ENCODE measurements around the gene TIMM44.

Gene TIMM44, protein sequence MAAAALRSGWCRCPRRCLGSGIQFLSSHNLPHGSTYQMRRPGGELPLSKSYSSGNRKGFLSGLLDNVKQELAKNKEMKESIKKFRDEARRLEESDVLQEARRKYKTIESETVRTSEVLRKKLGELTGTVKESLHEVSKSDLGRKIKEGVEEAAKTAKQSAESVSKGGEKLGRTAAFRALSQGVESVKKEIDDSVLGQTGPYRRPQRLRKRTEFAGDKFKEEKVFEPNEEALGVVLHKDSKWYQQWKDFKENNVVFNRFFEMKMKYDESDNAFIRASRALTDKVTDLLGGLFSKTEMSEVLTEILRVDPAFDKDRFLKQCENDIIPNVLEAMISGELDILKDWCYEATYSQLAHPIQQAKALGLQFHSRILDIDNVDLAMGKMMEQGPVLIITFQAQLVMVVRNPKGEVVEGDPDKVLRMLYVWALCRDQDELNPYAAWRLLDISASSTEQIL

DNA sequence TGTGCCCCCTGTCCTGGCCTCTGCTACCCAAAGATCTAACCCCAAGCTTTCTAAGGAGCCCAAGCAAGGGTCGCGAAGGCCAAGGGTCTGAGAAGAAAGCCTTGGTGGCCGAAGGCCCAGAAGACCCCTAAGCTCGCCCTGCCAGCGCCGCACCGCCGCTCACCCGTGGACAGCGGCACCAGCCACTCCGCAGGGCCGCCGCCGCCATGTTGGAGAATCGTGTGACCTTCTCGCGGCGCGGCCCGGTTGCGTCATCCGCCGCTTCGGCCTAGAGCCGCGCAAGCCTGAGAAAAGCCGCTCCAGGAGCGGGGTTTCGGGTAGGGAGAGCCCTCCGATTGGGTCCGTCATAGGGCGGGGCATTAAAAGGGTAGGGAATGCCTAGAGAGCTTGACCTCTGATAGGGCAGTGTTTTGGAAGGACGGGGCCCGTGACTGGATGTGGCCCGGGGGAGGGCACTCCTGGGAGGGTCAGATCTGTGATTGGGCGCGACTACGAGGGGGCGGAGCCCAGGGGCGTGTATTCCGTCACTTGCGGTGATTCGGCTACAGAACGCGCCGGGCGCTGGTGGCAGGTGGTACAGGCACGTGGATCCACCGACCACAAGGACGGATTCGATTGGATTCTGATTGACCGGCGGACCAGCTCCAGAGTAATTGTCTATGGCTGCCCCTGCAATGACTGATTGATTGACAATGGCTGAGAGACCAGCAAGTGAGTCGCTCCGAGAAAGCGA is at the start of gene TIMM44:
Gene TIMM44 (minus strand): TSS at position 223 of the 733 bp plus-strand sequence. CDS start 15 bp downstream, at position 208.
- peak; percentile 100 for DNase-seq

DNA sequence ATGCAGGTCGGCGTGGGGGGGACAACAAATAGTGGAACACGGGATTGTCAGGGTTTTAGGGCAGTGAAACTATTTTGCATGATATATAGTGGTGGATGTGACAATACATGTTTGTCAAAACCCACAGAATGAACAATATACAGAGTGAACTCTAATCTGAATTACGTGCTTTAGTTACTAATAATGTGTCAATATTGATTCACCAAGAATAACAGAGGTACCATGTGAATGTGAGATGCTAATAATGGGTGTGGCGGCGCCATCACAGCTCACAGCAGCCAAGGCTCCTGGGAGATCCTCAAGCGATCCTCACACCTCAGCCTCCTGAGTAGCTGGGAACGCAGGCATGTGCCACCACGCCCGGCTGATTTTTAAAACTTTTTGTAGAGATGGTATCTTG is 49.1 kb upstream of the TIMM44 start:
- no peak for DNase-seq

DNA sequence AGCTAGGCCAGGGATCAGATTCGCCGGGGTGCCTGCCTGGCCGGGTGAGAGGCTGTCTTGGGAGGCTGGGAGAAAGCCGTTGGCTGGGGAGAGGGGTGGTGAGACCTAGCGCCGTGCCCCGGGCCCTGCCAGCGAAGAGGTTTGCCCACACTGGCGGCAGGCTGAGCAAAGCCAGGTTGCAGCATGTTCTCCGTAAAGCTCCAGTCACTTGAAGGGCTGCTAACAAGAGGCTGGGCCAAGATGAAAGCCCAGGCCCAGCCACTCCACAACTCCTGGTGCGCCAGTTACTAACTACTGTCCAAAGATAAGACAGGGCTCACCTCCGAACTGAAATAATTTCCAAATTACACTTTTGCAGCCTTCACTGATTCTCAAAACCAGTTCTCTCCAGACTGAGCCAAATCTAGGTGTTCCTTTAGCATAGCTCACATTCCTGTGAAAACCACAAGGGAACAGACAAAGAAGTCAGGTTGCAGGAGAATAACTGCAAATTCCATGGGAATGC is 45.7 kb upstream of the TIMM44 start:
- DNase-seq: no peak

DNA sequence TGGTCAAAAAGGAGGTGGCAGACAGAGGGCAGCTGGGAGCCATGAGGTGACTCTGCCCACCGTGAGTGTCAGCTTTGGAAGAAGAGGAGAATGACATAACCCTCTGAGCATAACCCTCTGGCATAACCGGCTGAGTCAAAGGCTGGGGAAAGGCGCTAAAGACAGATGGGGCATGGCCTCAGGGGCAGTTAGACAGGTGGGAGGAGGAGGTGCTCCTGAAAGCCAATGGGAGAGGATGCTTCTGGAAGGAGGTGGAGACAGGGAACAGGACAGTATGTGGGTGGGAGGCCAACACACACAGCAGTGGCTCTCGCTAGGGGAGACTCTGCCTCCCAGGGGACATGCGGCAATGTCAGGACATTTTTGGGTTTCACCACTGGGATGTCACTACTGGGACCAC is 44.8 kb upstream of the TIMM44 start:
- DNase-seq: no peak

DNA sequence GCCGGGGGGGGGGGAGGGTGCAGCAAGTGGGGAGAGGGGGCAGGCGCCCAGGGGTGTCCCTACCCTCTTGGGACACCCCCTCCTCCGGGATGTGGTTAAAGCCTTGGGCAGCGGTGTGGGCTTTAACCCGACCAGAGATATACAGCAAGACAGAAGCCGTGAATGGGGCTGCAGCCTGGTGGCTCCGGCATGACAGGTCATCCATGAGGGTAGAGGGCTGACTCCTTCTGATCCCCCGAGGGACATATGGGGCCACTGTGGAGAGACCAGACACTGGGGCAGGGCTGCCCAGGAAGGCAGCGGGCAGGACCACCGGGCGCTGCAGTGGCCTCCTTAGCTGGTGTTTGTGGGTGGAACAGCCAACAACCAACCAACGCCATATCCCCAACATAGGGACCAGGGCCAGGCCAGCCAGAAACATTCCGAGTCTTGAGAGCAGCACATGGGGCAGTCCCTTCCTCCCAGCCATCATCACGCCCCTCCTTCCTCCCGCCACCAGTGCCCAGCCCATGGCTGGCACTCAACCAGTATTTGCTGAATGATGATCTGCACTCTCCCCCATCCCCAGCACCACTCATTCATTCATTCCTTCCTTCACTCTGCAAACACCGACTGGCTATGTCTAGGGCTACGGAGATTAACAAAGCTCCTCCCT is 43.8 kb upstream of the TIMM44 start:
- no peak for DNase-seq

DNA sequence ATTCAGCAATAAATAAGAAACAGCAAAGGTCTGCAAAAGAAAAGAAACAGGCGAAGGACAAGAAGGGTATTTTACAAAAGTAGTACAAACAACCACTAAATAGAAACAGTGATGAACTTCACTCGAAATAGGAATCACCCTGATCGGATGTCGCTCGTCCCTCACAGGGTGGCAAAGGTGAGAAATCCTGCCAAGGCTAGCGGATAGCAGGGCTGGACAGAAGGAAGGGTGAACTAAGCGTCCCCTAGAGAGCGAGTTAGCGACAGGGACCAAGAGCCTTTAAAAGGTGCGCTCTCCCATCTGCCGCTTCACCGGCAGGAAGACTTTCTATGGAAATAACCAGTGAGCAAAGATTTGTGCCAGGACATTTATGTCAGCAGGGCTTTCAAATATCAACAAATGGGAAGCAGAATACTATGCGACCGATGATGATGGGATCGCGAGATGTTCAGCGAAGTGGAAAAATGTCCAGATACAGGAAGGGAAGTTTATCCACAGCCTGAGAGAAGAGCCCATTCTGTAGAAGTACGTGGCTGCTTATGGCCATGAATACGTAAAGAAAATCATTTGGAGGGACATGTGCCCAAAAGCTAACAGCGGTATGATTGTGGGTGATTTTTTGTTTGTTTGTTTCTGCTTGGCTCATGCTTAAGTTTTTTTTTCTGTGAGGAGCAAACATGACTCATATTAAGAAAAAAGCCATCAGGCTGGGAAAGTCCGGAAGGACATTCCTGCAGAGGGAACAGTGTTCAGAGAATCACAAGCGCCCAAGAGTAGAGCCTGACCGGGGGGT is 43.1 kb upstream of the TIMM44 start:
- DNase-seq: no peak

DNA sequence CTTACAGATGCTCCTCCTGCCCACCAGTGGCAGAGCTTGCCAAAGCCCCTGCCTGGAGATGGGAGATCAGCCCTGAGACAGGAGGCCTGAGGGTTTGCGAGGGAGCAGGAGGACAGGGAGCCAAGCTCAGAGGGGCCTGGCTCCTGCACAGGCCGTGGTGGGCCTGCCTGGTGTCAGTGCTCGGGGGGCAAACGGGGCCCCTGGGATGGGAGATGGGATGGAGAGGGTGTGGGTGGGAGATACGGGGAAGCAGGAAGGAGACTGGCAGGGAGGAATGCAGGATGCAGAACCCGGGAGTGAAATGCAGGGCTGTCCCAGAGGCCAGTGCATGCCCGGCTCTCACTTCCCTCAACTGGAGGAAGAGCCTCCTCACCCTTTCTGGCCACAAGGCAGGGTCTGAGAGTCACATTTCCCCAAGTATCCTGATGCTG is 42.0 kb upstream of the TIMM44 start:
- no peak for DNase-seq

DNA sequence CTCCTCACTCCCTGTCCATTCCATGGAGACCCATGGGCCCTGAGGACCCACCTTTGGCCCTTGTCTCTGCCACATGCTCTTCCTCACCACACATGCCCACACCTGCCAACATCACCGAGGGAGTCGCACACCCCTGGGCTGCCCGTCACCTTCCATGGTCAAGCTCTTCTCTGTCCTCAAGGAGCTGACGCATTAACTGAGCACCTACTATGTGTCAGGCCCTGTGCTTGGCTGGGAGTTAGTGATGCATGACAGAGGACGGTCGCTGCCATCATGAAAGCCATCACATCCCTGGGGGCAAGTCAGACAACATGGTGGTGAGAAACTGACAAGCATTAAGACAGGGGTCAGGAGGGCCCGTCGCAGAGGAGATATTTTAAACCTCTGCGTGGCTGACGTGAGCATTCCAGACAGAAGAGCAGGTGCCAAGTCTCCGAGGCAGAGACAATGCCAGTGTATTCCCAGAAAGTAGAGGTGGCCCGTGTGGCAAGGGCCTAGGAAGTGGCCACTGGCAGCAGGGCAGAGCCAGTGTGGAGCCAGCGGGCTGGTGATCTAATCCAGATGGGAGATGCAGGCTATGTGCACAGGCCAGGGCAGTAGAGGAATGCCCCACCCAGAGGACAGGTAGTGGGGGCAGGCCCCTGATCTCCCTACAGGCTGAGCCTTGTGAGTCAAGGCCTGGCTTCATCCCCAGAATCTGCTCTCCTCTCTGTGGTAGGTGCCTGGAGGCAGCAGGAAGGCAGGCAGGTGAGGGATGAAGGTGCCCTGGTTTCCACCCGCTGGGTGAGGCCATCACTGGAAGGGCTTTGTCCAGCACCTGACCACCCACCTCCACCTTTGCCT is 40.8 kb upstream of the TIMM44 start:
- no peak for DNase-seq

DNA sequence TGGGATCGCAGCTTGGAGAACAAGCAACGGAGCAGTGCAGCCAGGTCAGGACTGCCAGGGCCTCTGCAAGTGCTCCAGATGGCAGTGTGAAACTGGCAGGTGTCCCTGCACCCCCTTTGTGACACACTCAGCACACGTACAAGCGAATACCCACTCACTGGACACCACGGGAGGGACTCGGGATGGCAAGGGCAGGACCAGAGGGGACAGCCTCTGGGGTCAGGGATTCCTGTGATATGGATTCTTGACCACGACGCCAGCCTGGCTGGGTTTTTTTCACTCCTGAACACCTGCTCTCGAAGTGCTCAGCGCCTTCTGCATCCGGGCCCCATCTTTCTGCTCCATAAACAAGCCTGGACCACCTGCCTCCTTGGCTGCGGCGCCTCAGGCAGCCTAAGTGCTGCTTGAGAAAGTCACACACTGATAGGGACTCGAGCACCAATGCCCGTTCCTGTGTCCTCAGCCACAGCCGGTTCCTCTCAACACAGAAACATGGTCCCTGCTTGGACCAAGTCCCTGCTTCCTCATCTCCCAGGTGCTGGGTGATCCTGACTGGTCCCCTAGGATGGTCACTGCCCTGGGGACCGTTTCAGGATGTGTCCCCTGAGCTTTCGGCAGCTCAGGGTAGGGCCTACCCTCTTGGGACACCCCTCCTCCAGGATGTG is 40.0 kb upstream of the TIMM44 start:
- DNase-seq: no peak

DNA sequence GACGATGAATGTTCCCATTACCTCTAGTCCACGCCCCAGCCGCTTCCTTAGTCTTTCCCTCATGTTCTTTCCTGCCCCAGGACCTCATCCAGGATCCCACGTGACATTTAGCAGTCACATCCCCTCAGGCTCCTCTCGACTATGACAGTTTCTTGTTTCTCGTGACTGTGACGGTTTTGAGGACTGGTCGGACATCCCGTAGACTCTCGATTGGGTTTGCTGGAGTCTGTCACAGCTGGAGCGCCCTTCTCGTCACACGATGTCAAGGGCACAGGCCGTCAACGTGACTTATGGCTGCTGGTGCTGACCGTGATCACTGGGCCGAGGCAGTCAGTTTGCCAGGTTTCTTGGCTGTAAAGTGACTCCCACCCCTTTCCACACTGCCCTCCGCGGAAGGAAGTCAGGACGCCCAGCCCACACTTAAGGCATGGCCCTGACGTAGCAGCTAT is 39.2 kb upstream of the TIMM44 start:
- DNase-seq: no peak

DNA sequence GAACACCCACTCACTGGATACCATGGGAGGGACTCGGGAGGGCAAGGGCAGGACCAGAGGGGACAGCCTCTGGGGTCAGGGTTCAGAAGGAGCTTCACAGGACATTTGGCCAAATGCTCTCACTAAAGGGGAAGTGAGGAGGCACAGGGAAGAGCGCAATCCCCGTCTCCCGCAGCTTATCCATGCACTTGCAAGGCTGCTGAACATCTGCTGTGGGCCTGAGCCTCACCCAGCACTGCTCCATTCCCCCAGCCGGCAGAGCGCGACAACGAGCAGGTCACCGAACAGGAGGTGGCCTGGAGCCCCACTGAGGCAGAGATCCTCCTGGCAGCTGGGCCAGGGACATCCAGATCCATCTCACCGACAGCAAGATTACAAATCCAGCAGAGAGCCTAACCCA is 38.6 kb upstream of the TIMM44 start:
- DNase-seq: no peak

DNA sequence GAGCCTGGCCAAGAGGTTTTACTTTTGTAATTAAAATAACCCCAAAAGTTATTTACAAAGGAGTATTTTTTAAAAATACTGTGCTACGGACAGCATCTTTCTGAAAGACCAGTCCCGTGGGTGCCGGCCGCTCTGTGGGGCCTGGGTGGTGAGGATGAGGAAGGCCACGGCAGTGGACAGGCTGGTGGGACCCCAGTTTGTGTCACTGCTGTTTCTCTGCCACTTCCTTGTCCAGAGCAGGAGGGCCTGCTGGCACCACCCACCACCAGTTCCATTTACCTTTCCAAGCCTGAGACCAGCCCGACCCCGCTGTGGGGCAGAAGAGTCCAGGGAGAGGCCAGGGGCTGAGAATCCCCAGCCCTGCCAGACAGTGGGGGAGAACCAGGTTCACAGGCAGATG is 38.2 kb upstream of the TIMM44 start:
- DNase-seq: no peak

DNA sequence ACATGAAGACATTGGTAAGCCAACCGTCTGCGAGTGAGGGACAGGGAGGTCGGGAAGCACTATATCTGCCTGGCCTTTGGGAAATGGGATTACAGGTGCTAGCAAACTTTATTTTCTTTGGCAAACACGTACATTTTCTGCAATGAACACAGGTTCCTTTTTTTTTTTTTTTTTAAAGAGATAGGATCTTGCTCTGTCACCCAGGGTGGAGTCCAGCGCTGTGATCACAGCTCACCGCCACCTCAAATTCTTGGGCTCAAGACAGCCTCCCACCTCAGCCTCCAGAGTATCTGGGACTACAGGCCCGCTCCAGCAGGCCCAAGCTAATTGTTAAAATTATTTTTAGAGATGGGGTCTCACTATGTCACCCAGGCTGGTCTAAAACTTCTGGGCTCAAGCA is 37.7 kb upstream of the TIMM44 start:
- peak; percentile 40 for DNase-seq

DNA sequence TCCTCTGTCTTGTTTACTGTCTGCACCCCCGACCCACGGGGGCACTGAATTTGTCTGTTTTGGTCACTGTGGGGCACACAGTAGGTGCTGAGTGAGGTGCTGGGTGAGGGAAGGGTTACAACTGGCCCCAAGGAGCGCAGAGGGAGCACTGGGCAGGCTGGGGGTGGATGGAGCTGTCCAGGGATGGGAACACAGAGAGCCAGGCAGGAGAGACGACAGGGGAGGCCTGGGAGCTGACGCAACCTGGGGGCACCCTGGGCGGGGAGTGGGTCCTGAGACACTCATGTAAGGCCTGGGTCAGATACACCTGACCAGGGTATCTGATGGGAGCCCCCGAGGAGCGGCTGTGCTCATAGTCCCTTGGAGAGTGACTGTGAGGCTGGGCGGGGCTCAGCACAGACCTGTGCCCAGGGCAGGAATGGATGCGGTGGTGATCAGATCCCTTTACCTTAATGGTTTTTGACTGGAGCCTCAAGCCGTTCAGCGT is 37.2 kb upstream of the TIMM44 start:
- no peak for DNase-seq

DNA sequence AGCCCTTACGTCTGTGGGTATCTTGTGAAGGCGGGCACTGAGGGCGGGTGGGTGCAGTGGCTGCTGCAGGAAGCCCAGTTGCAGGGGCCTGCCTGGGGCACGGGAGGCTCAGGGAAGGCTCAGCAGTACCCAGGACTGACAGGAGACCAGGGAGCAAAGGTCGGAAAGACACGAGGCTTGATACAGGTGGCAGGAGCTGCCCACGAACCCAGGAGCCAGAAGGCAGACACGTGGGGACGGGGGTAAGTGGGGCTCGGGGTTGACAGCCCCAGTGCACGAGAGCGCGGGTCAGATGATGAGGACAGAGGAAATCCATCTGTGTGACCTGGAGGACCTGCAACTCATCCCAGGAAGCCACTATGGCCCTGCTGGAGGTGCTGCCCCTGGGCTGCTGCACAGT is 36.7 kb upstream of the TIMM44 start:
- DNase-seq: no peak

DNA sequence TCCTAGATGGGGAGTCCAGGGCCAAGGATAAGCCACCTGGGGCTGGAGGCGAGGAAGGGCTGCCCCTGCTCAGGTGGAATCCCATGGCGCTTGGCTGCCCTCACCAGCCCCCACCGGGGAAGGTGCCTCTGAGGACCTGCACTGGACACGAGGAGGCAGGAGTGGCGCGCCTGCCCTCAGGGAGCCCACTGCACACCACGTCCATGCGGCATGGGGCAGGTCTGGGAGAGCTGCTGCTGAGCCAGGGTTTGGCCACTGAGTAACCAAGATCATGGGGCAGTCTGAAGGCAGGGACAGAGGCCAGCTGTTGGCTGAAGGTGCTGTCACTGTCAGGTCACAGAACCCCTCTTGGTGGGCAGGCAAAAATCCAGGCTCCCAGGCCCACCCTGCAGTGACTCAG is 36.1 kb upstream of the TIMM44 start:
- no peak for DNase-seq

DNA sequence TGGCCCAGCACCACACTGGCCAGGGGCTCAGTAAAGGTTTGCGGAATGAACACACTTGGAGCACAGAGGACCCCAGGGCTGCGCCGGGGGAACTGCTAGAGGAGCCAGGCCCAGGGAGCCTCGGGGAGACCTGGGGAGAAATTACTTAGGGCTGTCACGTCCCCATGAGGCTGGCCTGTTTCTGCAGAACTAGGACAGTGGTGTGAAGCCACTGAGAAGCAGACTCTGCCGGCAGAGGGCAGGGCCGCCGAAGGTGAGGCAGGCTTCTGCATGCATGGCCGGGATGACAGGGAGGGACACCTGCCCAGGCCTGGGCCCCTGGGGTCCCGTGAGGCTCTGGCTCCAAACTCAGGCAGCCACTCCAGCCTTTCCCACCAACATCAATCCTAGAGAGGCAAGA is 35.5 kb upstream of the TIMM44 start:
- no peak for DNase-seq

DNA sequence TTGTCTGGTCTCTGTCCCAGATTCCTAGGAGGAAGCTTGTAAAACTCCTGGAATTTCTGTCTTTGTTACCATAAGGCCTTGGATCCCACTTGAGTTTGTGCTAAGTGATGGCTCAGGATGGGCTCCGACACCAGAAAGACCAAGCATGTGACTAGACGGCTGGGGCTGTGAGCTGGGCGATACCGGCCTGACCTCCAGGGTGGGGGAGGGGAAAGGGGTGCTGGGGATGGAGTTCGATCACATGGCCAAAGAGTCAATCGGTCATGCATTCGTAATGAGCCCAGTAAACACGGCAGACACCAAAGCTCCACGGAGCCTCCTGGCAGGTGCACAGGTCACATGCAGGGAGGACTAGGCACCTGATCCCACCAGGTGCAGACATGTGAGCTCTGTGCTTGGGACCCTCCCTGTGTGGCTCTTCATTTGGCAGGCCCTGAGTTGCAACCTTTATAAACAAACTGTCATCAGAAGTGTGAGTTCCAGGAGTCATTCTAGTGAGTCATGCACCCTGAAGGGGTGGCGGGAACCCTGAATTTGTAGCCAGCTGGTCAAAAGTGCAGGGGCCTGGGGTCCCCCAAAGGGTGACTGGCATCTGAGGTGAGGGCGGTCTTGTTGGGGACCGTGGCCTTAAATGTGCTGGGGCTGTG is 34.8 kb upstream of the TIMM44 start:
- no peak for DNase-seq

DNA sequence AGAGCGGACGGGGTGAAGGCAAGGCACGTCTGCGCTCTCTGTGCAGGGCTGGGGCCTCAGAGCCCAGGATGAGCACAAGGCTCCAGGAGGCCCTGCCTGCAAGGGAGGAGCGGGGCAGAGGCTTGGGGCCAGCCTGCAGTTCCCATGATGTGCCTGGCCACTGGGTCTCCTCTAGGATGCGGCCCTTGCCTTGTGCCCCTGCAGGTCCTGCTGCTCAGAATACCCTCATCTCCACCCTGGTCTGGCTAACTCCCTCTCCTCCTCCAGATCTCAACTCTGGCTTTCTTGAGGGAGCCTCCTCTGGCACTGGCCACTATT is 34.2 kb upstream of the TIMM44 start:
- no peak for DNase-seq

DNA sequence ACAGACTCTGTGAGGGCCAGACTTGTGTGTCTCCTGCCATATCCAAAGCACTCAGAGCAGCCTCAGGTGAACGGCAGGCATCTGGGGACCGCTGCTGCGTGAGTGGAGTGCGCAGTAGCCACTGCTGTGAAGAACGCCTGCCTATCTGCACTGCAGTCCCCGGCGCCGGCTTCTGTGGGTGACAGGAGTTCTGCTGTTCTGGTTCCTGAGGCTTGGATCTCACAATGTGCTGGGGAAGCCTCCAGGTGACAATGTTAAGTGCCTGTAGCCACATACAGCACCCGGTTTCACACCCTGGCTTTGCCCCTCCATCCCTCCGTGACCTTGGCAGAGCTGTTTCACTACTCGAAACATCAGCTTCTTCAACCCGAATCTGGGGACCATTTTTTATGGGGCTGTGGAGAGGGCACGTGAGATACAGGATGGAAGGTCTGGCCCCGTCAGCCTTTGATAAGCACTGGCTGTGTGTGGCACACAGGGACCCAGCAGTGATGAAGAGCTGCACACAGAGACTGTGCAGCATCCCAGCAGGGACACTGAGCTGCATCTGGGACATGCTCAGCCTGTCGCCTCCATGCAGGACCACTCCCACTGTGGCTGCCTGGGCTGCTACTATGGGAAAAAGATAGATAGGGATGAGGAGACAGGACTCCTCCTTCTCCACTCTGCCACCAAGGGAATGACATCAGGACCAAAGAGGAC is 33.7 kb upstream of the TIMM44 start:
- DNase-seq: no peak

All from hematopoietic multipotent progenitor cell treated with erythropoietin and hydrocortisone succinate and interleukin-3 and kit ligand, for 6 days (in vitro differentiated cells).